Measurements from ENCODE around the gene ZC3H7B. TPM values are rescaled to one million over a fixed set of nuclear protein-coding genes. Genes with fewer than 3 reads are reported as not detected.

ZC3H7B gene
- total RNA-seq, 4 donors from 2014 or later, result 29.5 to 43.6 (median 35.7) TPM

- Histone ChIP-seq H3K9me3 (no peaks in the 10 kb centered on the region), H3K4me1 (no peaks in the 10 kb centered on the region), H3K27me3 (no peaks in the 10 kb centered on the region), H3K27ac (no peak overlapping the region), H3K4me3 (no peak overlapping the region), H3K36me3 (peaks cover 0 to 31% (median 9%) of the 10 kb centered on the region in 4 donors)
- intact Hi-C loops (cut with DNase I; ENCODE audit: low total_unique reads) (no loop called here), in situ Hi-C loops (cut with MboI; ENCODE audit: low pct_ligation_motif_present in 1 of 4, low pct_unique_long_range_greater_than_20kb in 1 of 4, low sequenced_read_pairs in 3 of 4) (no loop called here)
- WGBS, 2 donors (ENCODE audit: low coverage in 1 of 2), result 92 to 94% methylated on average over 2 to 3 of the region's 3 CpGs
- no peak for TF ChIP-seq CTCF (IDR thresholded peaks at IDR 0.05)
- no peak for TF ChIP-seq POLR2A (IDR thresholded peaks at IDR 0.05)
- TF ChIP-seq POLR2AphosphoS5 (IDR thresholded peaks at IDR 0.05), result no peak
- no peak for TF ChIP-seq EP300 (IDR thresholded peaks at IDR 0.05; ENCODE audit: low read depth)
- no peak for DNase-seq
Measured at GRCh38 chr22:41341990-41342389, 40.7 kb downstream of the ZC3H7B start.

- Histone ChIP-seq H3K27ac (no peak overlapping the region), H3K4me3 (no peak overlapping the region), H3K36me3 (peaks cover 0 to 32% (median 9%) of the 10 kb centered on the region in 4 donors), H3K9me3 (no peaks in the 10 kb centered on the region), H3K27me3 (no peaks in the 10 kb centered on the region), H3K4me1 (no peaks in the 10 kb centered on the region)
- TF ChIP-seq EP300 (IDR thresholded peaks at IDR 0.05; ENCODE audit: low read depth) (no peak), CTCF (IDR thresholded peaks at IDR 0.05) (no peak), POLR2AphosphoS5 (IDR thresholded peaks at IDR 0.05) (no peak), POLR2A (IDR thresholded peaks at IDR 0.05) (no peak)
- in situ Hi-C loops (cut with MboI; ENCODE audit: low pct_ligation_motif_present in 1 of 4, low pct_unique_long_range_greater_than_20kb in 1 of 4, low sequenced_read_pairs in 3 of 4), result no loop called here
- intact Hi-C loops (cut with DNase I; ENCODE audit: low total_unique reads), result no loop called here
- 93 to 100% methylated on average over 1 to 7 of the region's 18 CpGs for WGBS, 2 donors (ENCODE audit: low coverage in 1 of 2)
- no peak for DNase-seq
Measured at GRCh38 chr22:41343300-41343699, 42.0 kb downstream of the ZC3H7B start.

- no peaks in the 10 kb centered on the region for H3K4me1 ChIP-seq
- 92 to 100% methylated on average over 1 to 9 of the region's 9 CpGs for WGBS, 2 donors (ENCODE audit: low coverage in 1 of 2)
- TF ChIP-seq POLR2AphosphoS5 (IDR thresholded peaks at IDR 0.05), result no peak
- peaks cover 0 to 32% (median 9%) of the 10 kb centered on the region in 4 donors for H3K36me3 ChIP-seq
- in situ Hi-C loops (cut with MboI; ENCODE audit: low pct_ligation_motif_present in 1 of 4, low pct_unique_long_range_greater_than_20kb in 1 of 4, low sequenced_read_pairs in 3 of 4), result no loop called here
- no peak overlapping the region for H3K27ac ChIP-seq
- no peak for DNase-seq
- H3K4me3 ChIP-seq, result no peak overlapping the region
- no peaks in the 10 kb centered on the region for H3K9me3 ChIP-seq
- no peaks in the 10 kb centered on the region for H3K27me3 ChIP-seq
- intact Hi-C loops (cut with DNase I; ENCODE audit: low total_unique reads), result no loop called here
Measured at GRCh38 chr22:41343717-41344116, 42.4 kb downstream of the ZC3H7B start.

GRCh38 chr22:41344189-41344788 lies 43.0 kb downstream of the ZC3H7B start:
- no peak overlapping the region for H3K27ac ChIP-seq
- in situ Hi-C loops (cut with MboI; ENCODE audit: low pct_ligation_motif_present in 1 of 4, low pct_unique_long_range_greater_than_20kb in 1 of 4, low sequenced_read_pairs in 3 of 4) (no loop called here), intact Hi-C loops (cut with DNase I; ENCODE audit: low total_unique reads) (no loop called here)
- H3K4me1 ChIP-seq, result no peaks in the 10 kb centered on the region
- 90% methylated on average over 11 of the region's 11 CpGs; no CpG with 5 or more reads in 1 of the 2 donors for WGBS, 2 donors (ENCODE audit: low coverage in 1 of 2)
- no peak for TF ChIP-seq CTCF (IDR thresholded peaks at IDR 0.05)
- H3K9me3 ChIP-seq, result no peaks in the 10 kb centered on the region
- peaks cover 0 to 30% (median 9%) of the 10 kb centered on the region in 4 donors for H3K36me3 ChIP-seq
- H3K27me3 ChIP-seq, result no peaks in the 10 kb centered on the region
- H3K4me3 ChIP-seq, result no peak overlapping the region
- DNase-seq, result no peak

- DNase-seq, result no peak
- 97% methylated on average over 24 of the region's 24 CpGs; no CpG with 5 or more reads in 1 of the 2 donors for WGBS, 2 donors (ENCODE audit: low coverage in 1 of 2)
Measured at GRCh38 chr22:41345807-41346335, 44.5 kb downstream of the ZC3H7B start.

More at GRCh38 chr22:41345807-41346335, 44.5 kb downstream of the ZC3H7B start:
- H3K4me1 ChIP-seq, result peaks cover 0 to 9% (median 2%) of the 10 kb centered on the region in 4 donors
- in situ Hi-C loops (cut with MboI; ENCODE audit: low pct_ligation_motif_present in 1 of 4, low pct_unique_long_range_greater_than_20kb in 1 of 4, low sequenced_read_pairs in 3 of 4), result no loop called here
- no peaks in the 10 kb centered on the region for H3K27me3 ChIP-seq
- no peak overlapping the region for H3K27ac ChIP-seq
- no peaks in the 10 kb centered on the region for H3K9me3 ChIP-seq
- no peak for TF ChIP-seq POLR2AphosphoS5 (IDR thresholded peaks at IDR 0.05)
- TF ChIP-seq POLR2A (IDR thresholded peaks at IDR 0.05), result no peak
- no peak for TF ChIP-seq CTCF (IDR thresholded peaks at IDR 0.05)
- TF ChIP-seq EP300 (IDR thresholded peaks at IDR 0.05; ENCODE audit: low read depth), result no peak
- H3K4me3 ChIP-seq, result no peak overlapping the region
- intact Hi-C loops (cut with DNase I; ENCODE audit: low total_unique reads), result no loop called here
- H3K36me3 ChIP-seq, result peaks cover 0 to 21% (median 9%) of the 10 kb centered on the region in 4 donors
